GM23338 (cell line): ENCODE data around the gene NUP214. TPM values are rescaled to one million over a fixed set of nuclear protein-coding genes. Genes with fewer than 3 reads are reported as not detected.

ENCODE experiments used
- ATAC-seq: fragments of 200-7000 bp; cut with Tn5 transposase; 3 replicates; pipeline ENCODE4 v1.9.1; 2020
- DNase-seq: peaks from one replicate; pipeline ENCODE4 v3.0.0-alpha.2; 2015; ENCODE audit warnings: low spot score
- H2AFZ ChIP-seq: fragments of 200-600 bp; sonication (generic); 2 replicates; pipeline ENCODE4 v1.8.0; 2016; ENCODE audit warnings: antibody characterized with exemption, mild to moderate bottlenecking, moderate library complexity
- H3F3A ChIP-seq: fragments of 200-600 bp; sonication (generic); replicated peaks from 2 replicates; pipeline ENCODE4 v1.8.0; 2017; ENCODE audit warnings: antibody characterized with exemption, mixed run types, low read depth
- H3K27ac ChIP-seq: fragments of 200-600 bp; sonication (generic); 2 replicates; pipeline ENCODE4 v1.6.1; 2016; ENCODE audit warnings: low read depth
- H3K27me3 ChIP-seq: fragments of 200-600 bp; sonication (generic); 2 replicates; pipeline ENCODE4 v1.8.0; 2016; ENCODE audit warnings: mild to moderate bottlenecking, mixed run types, moderate library complexity; ENCODE audit not compliant: insufficient read depth
- H3K36me3 ChIP-seq: fragments of 200-600 bp; sonication (generic); 2 replicates; pipeline ENCODE4 v1.8.0; 2016; ENCODE audit warnings: mild to moderate bottlenecking; ENCODE audit not compliant: insufficient read depth
- H3K4me1 ChIP-seq: fragments of 200-600 bp; sonication (generic); 2 replicates; pipeline ENCODE4 v1.8.0; 2016; ENCODE audit warnings: mild to moderate bottlenecking, moderate library complexity; ENCODE audit not compliant: insufficient read depth
- H3K4me2 ChIP-seq: fragments of 200-600 bp; sonication (generic); 2 replicates; pipeline ENCODE4 v1.7.1; 2017; ENCODE audit warnings: mixed run types
- H3K4me3 ChIP-seq: fragments of 200-600 bp; sonication (generic); 2 replicates; pipeline ENCODE4 v1.6.1; 2016; ENCODE audit warnings: mixed run types
- H3K79me2 ChIP-seq: fragments of 200-600 bp; sonication (generic); replicated peaks from 2 replicates; pipeline ENCODE4 v1.8.0; 2017; ENCODE audit warnings: mild to moderate bottlenecking; ENCODE audit not compliant: insufficient read depth
- H3K9me2 ChIP-seq: fragments of 200-600 bp; sonication (generic); 2 replicates; pipeline ENCODE4 v1.8.0; 2017; ENCODE audit not compliant: insufficient read depth
- H4K20me1 ChIP-seq: fragments of 200-600 bp; sonication (generic); replicated peaks from 2 replicates; pipeline ENCODE4 v1.8.0; 2017; ENCODE audit warnings: mild to moderate bottlenecking; ENCODE audit not compliant: insufficient read depth
- H3K27ac Mint-ChIP-seq: 2 replicates; pipeline ENCODE4 v1.8.0; 2020; ENCODE audit warnings: inconsistent platforms, mild to moderate bottlenecking, moderate library complexity, mixed read lengths
- H3K27me3 Mint-ChIP-seq: 3 replicates; pipeline ENCODE4 v1.8.0; 2022; ENCODE audit warnings: low read depth, mild to moderate bottlenecking, moderate library complexity, mixed read lengths, inconsistent platforms; ENCODE audit not compliant: insufficient read depth, poor library complexity
- H3K36me3 Mint-ChIP-seq: 3 replicates; pipeline ENCODE4 v1.8.0; 2021; ENCODE audit warnings: low read depth, mild to moderate bottlenecking, inconsistent platforms, moderate library complexity, mixed read lengths
- H3K4me1 Mint-ChIP-seq: 3 replicates; pipeline ENCODE4 v1.8.0; 2020; ENCODE audit warnings: mild to moderate bottlenecking, inconsistent platforms, mixed read lengths
- H3K4me3 Mint-ChIP-seq: 3 replicates; pipeline ENCODE4 v1.8.0; 2021; ENCODE audit warnings: moderate library complexity, mild to moderate bottlenecking, inconsistent platforms, mixed read lengths
- H3K9me3 Mint-ChIP-seq: 3 replicates; pipeline ENCODE4 v1.8.0; 2020; ENCODE audit warnings: moderate library complexity, mild to moderate bottlenecking, inconsistent platforms, mixed read lengths
- CREB1 ChIP-seq: fragments of 250-450 bp; sonication (Bioruptor Pico); IDR thresholded peaks from 2 replicates; pipeline ENCODE4 v1.5.0; 2020; ENCODE audit warnings: low read depth, mild to moderate bottlenecking, moderate library complexity
- EZH2 ChIP-seq: fragments of 200-600 bp; sonication (generic); IDR thresholded peaks from one replicate; pipeline ENCODE4 v1.8.0; 2017; ENCODE audit warnings: antibody characterized with exemption, mild to moderate bottlenecking, low read depth; ENCODE audit not compliant: unreplicated experiment
- EZH2phosphoT487 ChIP-seq: fragments of 200-600 bp; sonication (generic); IDR thresholded peaks from one replicate; pipeline ENCODE4 v1.8.1; 2018; ENCODE audit warnings: antibody characterized with exemption; ENCODE audit not compliant: unreplicated experiment
- JUNB ChIP-seq: IDR thresholded peaks from one replicate; pipeline ENCODE4 v1.6.1; 2016; ENCODE audit warnings: antibody characterized with exemption; ENCODE audit not compliant: unreplicated experiment
- NANOG ChIP-seq: IDR thresholded peaks from 2 replicates; pipeline ENCODE4 v1.6.1; 2016; ENCODE audit warnings: antibody characterized with exemption, borderline replicate concordance
- POLR2AphosphoS5 ChIP-seq: IDR thresholded peaks from 2 replicates; pipeline ENCODE4 v1.6.1; 2016; ENCODE audit warnings: antibody characterized with exemption, low read depth
- STAT1 ChIP-seq: IDR thresholded peaks from one replicate; pipeline ENCODE4 v1.6.1; 2016; ENCODE audit warnings: antibody characterized with exemption; ENCODE audit not compliant: unreplicated experiment
- ZNF114 ChIP-seq: fragments of 250-450 bp; sonication (Bioruptor Pico); IDR thresholded peaks from 2 replicates; pipeline ENCODE4 v1.5.0; 2020; ENCODE audit warnings: mild to moderate bottlenecking, moderate library complexity
- ZNF331 ChIP-seq: fragments of 250-450 bp; sonication (Bioruptor Pico); IDR thresholded peaks from 2 replicates; pipeline ENCODE4 v1.5.0; 2020; ENCODE audit warnings: low read depth, mild to moderate bottlenecking, moderate library complexity
- polyA plus RNA-seq: library from polyadenylated mRNA; unstranded; fragments of >200 nt; fragmentation: Nextera tagmentation; extraction: Ambion mirVana; gene quantifications from 2 replicates; pipeline ENCODE4 v1.2.1, GENCODE V29; 2016
- total RNA-seq: library from RNA; depleted of rRNA; stranded (reverse); fragments of >200 nt; shearing (Covaris generic); gene quantifications from 2 replicates; pipeline ENCODE4 v1.2.3, GENCODE V29; 2014
- TF ChIP-seq, protein P1 (sequence below): fragments of 250-450 bp; sonication (Bioruptor Pico); IDR thresholded peaks from 2 replicates; pipeline ENCODE4 v1.5.0; 2020; ENCODE audit warnings: mild to moderate bottlenecking, moderate library complexity
- TF ChIP-seq, protein P2 (sequence below), 2 experiments: fragments of 200-600 bp in 1 of 2; sonication (generic) in 1 of 2; conservative IDR thresholded peaks; 2 replicates each; pipeline versions ENCODE4 v1.5.1 to v1.6.1; 2016 to 2017; ENCODE audit warnings: antibody characterized with exemption in 2 of 2, low read depth in 2 of 2, mild to moderate bottlenecking in 2 of 2, moderate library complexity in 1 of 2
- TF ChIP-seq, protein P3 (sequence below): IDR thresholded peaks from one replicate; pipeline ENCODE4 v1.6.1; 2018; ENCODE audit warnings: antibody characterized with exemption; ENCODE audit not compliant: unreplicated experiment
- TF ChIP-seq, protein P4 (sequence below): IDR thresholded peaks from 2 replicates; pipeline ENCODE4 v1.6.1; 2016; ENCODE audit warnings: antibody characterized with exemption

Gene NUP214
- total and polyA plus RNA-seq, 2 experiments from 2014 or later: 36.0 to 57.0 TPM

DNA sequence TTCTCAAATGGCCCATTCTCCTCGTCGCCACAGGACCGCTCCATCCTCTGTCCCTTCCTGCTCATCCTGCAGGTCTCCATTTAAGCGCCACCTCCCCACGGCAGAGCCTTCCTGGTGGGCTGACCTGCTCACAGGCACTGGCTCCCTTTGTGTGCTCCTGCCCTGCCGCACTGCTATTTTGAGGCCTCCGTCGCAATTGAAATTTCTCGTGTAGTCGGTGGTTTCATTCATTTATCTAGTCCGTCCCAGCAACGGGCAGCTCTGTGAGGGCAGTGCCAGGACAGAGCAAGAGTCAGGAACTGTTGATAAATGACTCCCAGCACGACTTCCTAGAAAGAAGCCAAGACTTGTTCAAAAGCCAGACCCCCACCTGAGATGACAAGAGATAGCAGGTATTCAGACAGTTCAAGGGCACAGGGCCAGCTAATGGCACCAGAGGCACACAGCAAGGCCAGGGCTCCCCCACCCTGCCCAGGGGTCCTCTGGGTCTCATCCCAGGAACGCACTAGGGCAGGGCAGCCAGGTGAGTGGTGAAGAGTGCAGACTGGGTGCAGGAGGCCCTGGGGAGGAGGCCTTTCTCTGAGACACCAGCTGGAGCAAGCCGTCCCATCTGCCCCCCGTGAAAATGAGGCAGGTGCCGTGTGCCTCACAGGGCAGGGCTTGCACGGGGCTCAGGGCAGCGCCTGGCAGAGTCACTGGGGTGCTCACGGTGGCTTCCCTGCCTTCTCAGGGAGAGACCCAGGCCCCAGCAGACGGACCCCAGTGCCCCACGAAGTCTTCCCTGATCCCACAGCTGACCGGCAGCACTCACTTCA is 114.0 kb downstream of the NUP214 start:
- TF ChIP-seq, protein P1, sequence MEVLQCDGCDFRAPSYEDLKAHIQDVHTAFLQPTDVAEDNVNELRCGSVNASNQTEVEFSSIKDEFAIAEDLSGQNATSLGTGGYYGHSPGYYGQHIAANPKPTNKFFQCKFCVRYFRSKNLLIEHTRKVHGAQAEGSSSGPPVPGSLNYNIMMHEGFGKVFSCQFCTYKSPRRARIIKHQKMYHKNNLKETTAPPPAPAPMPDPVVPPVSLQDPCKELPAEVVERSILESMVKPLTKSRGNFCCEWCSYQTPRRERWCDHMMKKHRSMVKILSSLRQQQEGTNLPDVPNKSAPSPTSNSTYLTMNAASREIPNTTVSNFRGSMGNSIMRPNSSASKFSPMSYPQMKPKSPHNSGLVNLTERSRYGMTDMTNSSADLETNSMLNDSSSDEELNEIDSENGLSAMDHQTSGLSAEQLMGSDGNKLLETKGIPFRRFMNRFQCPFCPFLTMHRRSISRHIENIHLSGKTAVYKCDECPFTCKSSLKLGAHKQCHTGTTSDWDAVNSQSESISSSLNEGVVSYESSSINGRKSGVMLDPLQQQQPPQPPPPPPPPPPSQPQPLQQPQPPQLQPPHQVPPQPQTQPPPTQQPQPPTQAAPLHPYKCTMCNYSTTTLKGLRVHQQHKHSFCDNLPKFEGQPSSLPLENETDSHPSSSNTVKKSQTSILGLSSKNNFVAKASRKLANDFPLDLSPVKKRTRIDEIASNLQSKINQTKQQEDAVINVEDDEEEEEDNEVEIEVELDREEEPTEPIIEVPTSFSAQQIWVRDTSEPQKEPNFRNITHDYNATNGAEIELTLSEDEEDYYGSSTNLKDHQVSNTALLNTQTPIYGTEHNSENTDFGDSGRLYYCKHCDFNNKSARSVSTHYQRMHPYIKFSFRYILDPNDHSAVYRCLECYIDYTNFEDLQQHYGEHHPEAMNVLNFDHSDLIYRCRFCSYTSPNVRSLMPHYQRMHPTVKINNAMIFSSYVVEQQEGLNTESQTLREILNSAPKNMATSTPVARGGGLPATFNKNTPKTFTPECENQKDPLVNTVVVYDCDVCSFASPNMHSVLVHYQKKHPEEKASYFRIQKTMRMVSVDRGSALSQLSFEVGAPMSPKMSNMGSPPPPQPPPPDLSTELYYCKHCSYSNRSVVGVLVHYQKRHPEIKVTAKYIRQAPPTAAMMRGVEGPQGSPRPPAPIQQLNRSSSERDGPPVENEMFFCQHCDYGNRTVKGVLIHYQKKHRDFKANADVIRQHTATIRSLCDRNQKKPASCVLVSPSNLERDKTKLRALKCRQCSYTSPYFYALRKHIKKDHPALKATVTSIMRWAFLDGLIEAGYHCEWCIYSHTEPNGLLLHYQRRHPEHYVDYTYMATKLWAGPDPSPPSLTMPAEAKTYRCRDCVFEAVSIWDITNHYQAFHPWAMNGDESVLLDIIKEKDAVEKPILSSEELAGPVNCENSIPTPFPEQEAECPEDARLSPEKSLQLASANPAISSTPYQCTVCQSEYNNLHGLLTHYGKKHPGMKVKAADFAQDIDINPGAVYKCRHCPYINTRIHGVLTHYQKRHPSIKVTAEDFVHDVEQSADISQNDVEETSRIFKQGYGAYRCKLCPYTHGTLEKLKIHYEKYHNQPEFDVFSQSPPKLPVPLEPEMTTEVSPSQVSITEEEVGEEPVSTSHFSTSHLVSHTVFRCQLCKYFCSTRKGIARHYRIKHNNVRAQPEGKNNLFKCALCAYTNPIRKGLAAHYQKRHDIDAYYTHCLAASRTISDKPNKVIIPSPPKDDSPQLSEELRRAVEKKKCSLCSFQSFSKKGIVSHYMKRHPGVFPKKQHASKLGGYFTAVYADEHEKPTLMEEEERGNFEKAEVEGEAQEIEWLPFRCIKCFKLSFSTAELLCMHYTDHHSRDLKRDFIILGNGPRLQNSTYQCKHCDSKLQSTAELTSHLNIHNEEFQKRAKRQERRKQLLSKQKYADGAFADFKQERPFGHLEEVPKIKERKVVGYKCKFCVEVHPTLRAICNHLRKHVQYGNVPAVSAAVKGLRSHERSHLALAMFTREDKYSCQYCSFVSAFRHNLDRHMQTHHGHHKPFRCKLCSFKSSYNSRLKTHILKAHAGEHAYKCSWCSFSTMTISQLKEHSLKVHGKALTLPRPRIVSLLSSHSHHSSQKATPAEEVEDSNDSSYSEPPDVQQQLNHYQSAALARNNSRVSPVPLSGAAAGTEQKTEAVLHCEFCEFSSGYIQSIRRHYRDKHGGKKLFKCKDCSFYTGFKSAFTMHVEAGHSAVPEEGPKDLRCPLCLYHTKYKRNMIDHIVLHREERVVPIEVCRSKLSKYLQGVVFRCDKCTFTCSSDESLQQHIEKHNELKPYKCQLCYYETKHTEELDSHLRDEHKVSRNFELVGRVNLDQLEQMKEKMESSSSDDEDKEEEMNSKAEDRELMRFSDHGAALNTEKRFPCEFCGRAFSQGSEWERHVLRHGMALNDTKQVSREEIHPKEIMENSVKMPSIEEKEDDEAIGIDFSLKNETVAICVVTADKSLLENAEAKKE: no peak
- TF ChIP-seq, protein P2, sequence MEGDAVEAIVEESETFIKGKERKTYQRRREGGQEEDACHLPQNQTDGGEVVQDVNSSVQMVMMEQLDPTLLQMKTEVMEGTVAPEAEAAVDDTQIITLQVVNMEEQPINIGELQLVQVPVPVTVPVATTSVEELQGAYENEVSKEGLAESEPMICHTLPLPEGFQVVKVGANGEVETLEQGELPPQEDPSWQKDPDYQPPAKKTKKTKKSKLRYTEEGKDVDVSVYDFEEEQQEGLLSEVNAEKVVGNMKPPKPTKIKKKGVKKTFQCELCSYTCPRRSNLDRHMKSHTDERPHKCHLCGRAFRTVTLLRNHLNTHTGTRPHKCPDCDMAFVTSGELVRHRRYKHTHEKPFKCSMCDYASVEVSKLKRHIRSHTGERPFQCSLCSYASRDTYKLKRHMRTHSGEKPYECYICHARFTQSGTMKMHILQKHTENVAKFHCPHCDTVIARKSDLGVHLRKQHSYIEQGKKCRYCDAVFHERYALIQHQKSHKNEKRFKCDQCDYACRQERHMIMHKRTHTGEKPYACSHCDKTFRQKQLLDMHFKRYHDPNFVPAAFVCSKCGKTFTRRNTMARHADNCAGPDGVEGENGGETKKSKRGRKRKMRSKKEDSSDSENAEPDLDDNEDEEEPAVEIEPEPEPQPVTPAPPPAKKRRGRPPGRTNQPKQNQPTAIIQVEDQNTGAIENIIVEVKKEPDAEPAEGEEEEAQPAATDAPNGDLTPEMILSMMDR (conservative IDR thresholded peaks at IDR 0.05; ENCODE audit: low read depth in 2 of 2): no peak
- TF ChIP-seq, protein P3, sequence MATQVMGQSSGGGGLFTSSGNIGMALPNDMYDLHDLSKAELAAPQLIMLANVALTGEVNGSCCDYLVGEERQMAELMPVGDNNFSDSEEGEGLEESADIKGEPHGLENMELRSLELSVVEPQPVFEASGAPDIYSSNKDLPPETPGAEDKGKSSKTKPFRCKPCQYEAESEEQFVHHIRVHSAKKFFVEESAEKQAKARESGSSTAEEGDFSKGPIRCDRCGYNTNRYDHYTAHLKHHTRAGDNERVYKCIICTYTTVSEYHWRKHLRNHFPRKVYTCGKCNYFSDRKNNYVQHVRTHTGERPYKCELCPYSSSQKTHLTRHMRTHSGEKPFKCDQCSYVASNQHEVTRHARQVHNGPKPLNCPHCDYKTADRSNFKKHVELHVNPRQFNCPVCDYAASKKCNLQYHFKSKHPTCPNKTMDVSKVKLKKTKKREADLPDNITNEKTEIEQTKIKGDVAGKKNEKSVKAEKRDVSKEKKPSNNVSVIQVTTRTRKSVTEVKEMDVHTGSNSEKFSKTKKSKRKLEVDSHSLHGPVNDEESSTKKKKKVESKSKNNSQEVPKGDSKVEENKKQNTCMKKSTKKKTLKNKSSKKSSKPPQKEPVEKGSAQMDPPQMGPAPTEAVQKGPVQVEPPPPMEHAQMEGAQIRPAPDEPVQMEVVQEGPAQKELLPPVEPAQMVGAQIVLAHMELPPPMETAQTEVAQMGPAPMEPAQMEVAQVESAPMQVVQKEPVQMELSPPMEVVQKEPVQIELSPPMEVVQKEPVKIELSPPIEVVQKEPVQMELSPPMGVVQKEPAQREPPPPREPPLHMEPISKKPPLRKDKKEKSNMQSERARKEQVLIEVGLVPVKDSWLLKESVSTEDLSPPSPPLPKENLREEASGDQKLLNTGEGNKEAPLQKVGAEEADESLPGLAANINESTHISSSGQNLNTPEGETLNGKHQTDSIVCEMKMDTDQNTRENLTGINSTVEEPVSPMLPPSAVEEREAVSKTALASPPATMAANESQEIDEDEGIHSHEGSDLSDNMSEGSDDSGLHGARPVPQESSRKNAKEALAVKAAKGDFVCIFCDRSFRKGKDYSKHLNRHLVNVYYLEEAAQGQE: no peak
- TF ChIP-seq EZH2phosphoT487 (no peak), CREB1 (CRISPR knock-in tag) (no peak), POLR2AphosphoS5 (no peak), JUNB (no peak), NANOG (no peak), STAT1 (no peak), ZNF331 (CRISPR knock-in tag) (no peak), EZH2 (no peak), ZNF114 (no peak)
- TF ChIP-seq, protein P4, sequence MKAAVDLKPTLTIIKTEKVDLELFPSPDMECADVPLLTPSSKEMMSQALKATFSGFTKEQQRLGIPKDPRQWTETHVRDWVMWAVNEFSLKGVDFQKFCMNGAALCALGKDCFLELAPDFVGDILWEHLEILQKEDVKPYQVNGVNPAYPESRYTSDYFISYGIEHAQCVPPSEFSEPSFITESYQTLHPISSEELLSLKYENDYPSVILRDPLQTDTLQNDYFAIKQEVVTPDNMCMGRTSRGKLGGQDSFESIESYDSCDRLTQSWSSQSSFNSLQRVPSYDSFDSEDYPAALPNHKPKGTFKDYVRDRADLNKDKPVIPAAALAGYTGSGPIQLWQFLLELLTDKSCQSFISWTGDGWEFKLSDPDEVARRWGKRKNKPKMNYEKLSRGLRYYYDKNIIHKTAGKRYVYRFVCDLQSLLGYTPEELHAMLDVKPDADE: no peak
- Mint-ChIP-seq H3K27me3 (peaks cover 9% of the 10 kb centered on the region), H3K4me1 (peaks cover 26% of the 10 kb centered on the region), H3K36me3 (peaks cover 10% of the 10 kb centered on the region), H3K4me3 (no peak overlapping the region), H3K27ac (no peak overlapping the region), H3K9me3 (peaks cover 14% of the 10 kb centered on the region)
- no peaks in the 10 kb centered on the region; the same call in 1 of the 2 replicates for H3F3A ChIP-seq
- H3K4me2 ChIP-seq: no peak overlapping the region
- H3K36me3 ChIP-seq: no peaks in the 10 kb centered on the region
- no peaks in the 10 kb centered on the region for H4K20me1 ChIP-seq
- H3K27me3 ChIP-seq: no peaks in the 10 kb centered on the region
- H3K9me2 ChIP-seq: no peaks in the 10 kb centered on the region
- DNase-seq: no peak
- H3K4me3 ChIP-seq: no peak overlapping the region
- peak overlapping the region; percentile 89 for H2AFZ ChIP-seq
- no peak overlapping the region for H3K27ac ChIP-seq
- peaks cover 19% of the 10 kb centered on the region for H3K4me1 ChIP-seq
- ATAC-seq: no peak; the same call in 2 of the 3 replicates
- H3K79me2 ChIP-seq: no peaks in the 10 kb centered on the region
